Tongue (tissue), 3 donors: ENCODE data around the gene FRMD5. TPM values are rescaled to one million over a fixed set of nuclear protein-coding genes. Genes with fewer than 3 reads are reported as not detected.
A peak's percentile ranks its signal among the peaks of the same experiment; 100 is the strongest.
"Not testable (repeated sequence)": the region's sequence is repeated elsewhere in the genome, so short reads cannot be mapped to it uniquely, and the experiment has no call there.

Source experiments
- DNase-seq: peaks from one replicate; pipeline ENCODE4 v3.0.0-alpha.2; 2015
- small RNA-seq: library from RNA; depleted of rRNA; stranded (forward); fragments of <200 nt; gene quantifications from one replicate; pipeline ENCODE3, GENCODE V24; 2014; ENCODE audit warnings: low replicate concordance
- total RNA-seq: library from RNA; depleted of rRNA; stranded (reverse); fragments of >200 nt; gene quantifications from one replicate; pipeline ENCODE4 v1.2.3, GENCODE V29; 2014

FRMD5 gene
- total RNA-seq, 1 donor from 2014 or later, result 1.1 TPM

DNA sequence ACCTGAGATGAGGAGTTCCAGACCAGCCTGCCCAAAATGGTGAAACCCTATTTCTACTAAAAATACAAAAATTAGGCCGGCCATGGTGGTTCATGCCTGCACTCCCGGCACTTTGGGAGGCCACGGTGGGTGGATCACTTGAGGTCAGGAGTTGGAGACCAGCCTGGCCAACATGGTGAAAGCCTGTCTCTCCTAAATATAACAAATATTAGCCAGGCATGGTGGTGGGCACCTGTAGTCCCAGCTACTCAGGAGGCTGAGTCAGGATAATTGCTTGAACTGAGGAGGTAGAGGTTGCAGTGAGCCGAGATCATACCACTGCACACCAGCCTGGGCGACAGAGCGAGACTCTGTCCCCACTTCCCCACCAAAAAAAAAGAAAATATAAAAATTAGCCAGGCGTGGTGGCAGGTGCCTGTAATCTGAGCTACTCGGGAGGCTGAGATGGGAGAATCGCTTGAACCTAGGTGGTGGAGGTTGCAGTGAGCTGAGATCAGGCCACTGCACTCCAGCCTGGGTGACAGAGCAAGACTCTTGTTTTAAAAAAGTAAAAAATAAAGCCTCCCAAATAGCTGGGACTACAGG, 364.3 kb downstream of the FRMD5 start:
- not testable (repeated sequence) for DNase-seq

DNA sequence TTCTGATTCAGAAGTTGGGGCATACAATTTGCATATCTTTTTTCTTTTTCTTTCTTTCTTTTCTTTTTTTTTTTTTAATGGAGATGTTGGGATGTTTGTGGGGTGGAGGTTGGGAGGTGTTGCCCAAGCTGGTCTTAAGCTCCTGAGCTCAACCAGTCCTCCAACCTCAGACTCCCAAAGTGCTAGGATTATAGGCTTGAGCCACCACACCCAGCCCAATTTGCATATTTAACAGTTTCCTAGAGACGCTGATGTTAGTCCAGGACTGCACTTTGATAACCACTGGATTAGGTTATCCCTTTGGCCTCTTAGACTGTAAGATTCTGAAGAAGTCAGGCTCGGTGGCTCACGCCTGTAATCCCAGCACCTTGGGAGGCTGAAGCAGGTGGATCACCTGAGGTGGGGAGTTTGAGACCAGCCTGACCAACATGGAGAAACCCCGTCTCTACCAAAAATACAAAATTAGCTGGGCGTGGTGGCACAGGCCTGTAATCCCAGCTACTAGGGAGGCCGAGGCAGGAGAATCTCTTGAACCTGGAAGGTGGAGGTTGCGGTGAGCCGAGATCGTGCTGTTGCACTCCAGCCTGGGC, 365.0 kb downstream of the FRMD5 start:
- not testable (repeated sequence) for DNase-seq

DNA sequence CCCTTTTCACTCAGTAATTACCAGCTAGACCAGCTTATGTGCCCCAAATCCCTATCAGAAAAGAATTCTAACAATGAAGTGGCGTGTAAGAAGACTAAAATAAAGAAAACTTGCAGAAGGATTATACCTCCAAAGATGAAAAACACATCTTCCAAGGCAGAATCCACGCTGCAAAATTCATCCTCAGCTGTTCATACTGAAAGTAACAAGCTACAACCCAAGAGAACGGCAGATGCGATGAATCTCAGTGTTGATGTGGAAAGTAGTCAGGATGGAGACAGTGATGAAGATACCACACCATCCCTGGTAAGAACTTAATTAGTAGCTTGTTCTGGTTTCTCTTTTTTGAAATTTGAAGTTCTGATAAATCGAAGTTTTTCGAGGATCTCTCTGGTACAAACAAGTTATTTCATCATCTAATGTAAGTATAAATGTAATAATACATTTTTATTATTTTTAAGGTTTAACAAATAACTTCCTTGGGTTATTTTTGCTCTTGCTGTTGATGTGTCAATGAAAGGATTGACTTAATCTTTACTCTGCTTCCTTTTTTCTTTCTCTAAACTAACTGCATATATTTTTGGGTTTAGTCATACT, 366.9 kb downstream of the FRMD5 start:
- DNase-seq, result peak; percentile 33

DNA sequence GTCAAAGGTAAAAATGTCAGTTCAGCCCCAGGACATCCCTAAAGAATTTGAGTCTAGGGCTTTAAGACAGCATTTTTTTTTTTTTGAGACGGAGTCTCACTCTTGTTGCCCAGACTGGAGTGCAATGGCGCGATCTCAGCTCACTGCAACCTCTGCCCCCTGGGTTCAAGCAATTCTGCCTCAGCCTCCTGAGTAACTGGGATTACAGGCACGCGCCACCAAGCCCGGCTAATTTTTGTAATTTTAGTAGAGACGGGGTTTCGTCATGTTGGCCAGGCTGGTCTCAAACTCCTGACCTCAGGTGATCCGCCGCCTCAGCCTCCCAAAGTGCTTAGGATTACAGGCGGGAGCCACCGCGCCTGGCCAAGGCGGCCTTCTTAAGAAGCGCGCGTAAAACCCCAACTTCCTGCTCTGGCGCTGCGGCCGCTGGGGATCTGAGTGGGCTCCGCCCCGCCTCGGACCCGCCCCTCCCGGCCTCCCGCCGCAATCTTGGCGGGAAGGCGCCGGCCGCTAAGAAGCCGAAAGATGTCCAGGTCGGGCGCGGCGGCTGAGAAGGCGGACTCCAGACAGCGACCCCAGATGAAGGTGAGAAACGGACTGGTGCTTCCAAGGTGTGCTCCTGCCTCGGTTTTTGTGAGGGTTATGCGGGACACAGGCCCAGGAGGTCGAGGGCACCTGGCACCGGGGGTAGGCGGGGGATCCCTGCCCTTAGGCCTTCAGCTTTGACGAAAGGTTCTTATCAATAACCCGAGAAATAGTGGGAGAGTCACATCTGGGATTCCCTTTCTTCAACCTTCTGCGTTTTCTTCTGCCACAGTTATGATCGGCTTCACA, 368.3 kb downstream of the FRMD5 start, which contains the start of gene WDR76:
Gene WDR76 (plus strand): TSS at position 495 of the 834 bp plus-strand sequence. CDS start 31 bp downstream, at position 526.
- peak; percentile 88 for DNase-seq

DNA sequence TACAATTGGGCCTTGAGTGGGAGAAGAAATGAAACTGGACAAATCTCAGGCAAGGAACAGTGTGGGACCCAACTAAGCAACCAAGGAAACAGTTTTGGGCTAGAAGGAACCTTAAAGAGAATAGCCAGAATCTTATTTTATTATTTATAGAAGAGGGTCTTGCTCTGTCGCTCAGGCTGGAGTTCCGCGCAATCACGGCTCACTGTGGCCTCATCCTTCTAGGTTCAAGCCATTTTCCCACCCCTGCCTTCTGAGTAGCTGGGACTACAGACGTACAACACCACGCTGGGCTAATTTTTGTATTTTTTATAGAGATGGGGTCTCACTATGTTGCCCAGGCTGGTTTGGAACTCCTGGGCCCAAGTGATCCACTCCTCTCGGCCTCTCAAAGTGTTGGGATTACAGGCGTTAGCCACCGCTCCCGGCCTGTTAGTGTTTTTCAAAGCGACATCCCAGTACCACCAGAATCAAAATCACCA, 369.0 kb downstream of the FRMD5 start:
- DNase-seq, result no peak

DNA sequence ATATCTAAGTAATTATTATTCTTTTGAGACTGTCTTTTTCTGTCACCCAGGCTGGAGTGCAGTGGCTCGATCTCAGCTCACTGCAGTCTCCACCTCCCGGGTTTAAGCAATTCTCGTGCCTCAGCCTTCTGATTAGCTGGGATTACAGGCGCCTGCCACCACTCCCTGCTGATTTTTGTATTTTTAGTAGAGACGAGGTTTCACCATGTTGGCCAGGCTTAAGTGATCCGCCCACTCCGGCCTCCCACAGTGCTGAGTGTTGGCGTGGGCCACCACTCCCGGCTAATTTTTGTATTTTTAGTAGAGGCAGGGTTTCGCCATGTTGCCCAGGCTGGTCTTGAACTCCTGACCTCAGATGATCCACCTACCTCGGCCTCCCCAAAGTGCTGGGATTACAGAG, 369.8 kb downstream of the FRMD5 start:
- not testable (repeated sequence) for DNase-seq

DNA sequence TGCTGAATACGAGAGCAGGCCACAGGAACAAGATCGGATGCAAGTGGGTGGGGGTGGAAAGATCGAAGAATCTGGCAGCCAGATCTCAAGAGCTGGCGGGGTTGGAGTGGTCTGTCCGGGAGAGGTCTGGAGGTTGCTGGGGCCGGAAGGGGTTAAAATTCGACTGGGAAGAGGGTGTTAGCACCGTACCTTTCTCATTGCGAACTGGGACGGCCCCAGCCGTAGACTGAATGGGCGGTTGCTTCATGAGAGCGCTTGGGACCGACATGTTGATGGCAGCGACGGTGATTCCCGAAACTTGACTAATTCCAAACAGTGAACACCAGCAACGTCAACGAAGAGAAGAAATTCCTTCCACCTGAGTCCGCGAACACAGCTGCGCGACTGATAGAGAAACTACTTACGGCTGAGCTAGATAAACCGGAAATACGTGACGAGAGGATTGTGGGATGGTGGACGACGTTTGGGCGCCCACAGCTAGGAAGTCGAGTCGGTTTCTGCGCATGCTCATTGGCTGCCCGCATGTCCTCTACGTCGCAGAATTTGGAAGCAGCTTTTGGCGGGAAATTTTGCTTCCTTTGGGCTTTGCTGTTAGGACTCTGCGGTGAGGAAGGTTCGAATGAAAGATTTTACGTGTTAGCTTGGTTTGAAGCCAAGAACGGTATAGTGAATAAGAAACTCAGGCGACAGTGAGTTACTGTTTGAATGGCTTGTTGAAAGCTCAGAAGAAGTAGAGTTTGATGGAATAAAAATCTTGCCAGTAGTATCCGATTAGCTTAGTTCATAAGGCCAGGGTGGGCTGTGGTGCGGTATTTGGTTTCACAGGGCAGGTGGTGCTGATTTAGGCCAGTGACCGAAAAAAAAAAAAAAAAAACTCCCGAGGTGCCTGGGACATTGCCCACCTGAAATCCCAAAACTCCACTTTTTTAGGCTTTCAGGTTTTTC, 370.5 kb downstream of the FRMD5 start, which contains the start of gene MFAP1:
Gene MFAP1 (minus strand): TSS at position 389 of the 945 bp plus-strand sequence. CDS start 121 bp downstream, at position 268.
- DNase-seq, result peak; percentile 99

DNA sequence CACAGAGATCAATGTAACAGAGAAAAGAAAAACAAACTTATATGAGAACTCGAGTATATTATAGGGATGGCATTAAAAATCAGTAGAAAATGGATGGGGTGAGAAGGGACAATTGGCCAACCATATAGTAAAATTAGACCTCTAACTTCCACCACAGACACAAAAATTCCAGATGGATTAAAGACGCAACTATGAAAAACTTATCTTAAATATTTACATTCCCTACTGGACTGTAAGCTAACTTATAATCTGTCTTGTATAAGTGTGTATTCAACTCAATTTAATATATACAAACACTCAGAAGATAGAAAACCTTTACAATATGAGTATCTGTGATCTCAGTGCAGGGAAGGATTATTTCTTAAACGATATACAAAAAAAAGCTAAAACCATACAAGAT, 373.6 kb downstream of the FRMD5 start:
- DNase-seq, result no peak

Small RNAs within 50 kb of the gene (small RNA-seq; reads per million reads assigned to genes)
- gene RF00019, result not detected

Other genes with a start within 250 kb of the FRMD5 start
- 95.0 TPM for gene GOLM2, start 93.4 kb upstream of the FRMD5 start, total RNA-seq
- gene CTDSPL2, start 232.4 kb upstream of the FRMD5 start, total RNA-seq, result 111 TPM